Left lung (tissue), 10 donors: ENCODE measurements around the gene CMTM4. TPM values are rescaled to one million over a fixed set of nuclear protein-coding genes. Genes with fewer than 3 reads are reported as not detected.

Experiments
- ATAC-seq: fragments of 200-7000 bp; cut with Tn5 transposase; one replicate; pipeline ENCODE4 v1.9.1; 2020; ENCODE audit warnings: moderate library complexity
- DNase-seq, 4 donors: peaks; one replicate each; pipeline ENCODE4 v3.0.0-alpha.2; 2013 to 2020
- H3K27ac ChIP-seq, 2 donors: fragments of 200-600 bp; sonication (generic) in 1 of 2; one replicate each; pipeline versions ENCODE4 v1.5.0 to v1.8.0; 2020 to 2021
- H3K27me3 ChIP-seq, 2 donors: fragments of 200-600 bp; sonication (generic) in 1 of 2; one replicate each; pipeline versions ENCODE4 v1.5.0 to v1.8.0; 2020 to 2021
- H3K36me3 ChIP-seq, 2 donors: fragments of 200-600 bp; sonication (generic) in 1 of 2; one replicate each; pipeline versions ENCODE4 v1.5.0 to v1.8.0; 2020 to 2021
- H3K4me1 ChIP-seq, 2 donors: fragments of 200-600 bp; one replicate each; pipeline ENCODE4 v1.8.0; 2021
- H3K4me3 ChIP-seq, 2 donors: fragments of 200-600 bp; sonication (generic) in 1 of 2; one replicate each; pipeline versions ENCODE4 v1.5.0 to v1.8.0; 2020 to 2021; ENCODE audit warnings: mild to moderate bottlenecking in 1 of 2
- H3K9me3 ChIP-seq, 2 donors: fragments of 200-600 bp; sonication (generic) in 1 of 2; one replicate each; pipeline versions ENCODE4 v1.5.0 to v1.8.0; 2020 to 2021
- CTCF ChIP-seq, 2 donors: fragments of 200-600 bp; sonication (generic) in 1 of 2; IDR thresholded peaks; one replicate each; pipeline versions ENCODE4 v1.5.0 to v1.8.0; 2021; ENCODE audit warnings: antibody characterized with exemption in 2 of 2
- intact Hi-C, 2 donors: fragments of 100-400 bp; cut with DNase I; formaldehyde crosslinking; loops; one replicate each; pipeline versions ENCODE4 v1.11.2 to v1.14.2; 2022
- polyA plus RNA-seq, 6 donors: library from polyadenylated mRNA; unstranded; fragments of 120-200 nt; gene quantifications; one replicate each; pipeline ENCODE4 v1.2.1, GENCODE V29; 2013; ENCODE audit not compliant: insufficient read length in 6 of 6
- total RNA-seq, 2 donors: library from RNA; stranded (reverse); fragmentation: NEBNext Ultra II Directional; extraction: Animal tissue kit (Norgen Biotek cat#: 25700); gene quantifications; one replicate each; pipeline ENCODE4 v1.2.1, GENCODE V29; 2021
- donor health status: DM: no; HTN: yes; CAD: no.
- donor health status: DM: no; HTN: no; CAD: no.

The CMTM4 gene
- total and polyA plus RNA-seq, 8 donors = 25.2 to 72.3 (median 34.6) TPM

DNA sequence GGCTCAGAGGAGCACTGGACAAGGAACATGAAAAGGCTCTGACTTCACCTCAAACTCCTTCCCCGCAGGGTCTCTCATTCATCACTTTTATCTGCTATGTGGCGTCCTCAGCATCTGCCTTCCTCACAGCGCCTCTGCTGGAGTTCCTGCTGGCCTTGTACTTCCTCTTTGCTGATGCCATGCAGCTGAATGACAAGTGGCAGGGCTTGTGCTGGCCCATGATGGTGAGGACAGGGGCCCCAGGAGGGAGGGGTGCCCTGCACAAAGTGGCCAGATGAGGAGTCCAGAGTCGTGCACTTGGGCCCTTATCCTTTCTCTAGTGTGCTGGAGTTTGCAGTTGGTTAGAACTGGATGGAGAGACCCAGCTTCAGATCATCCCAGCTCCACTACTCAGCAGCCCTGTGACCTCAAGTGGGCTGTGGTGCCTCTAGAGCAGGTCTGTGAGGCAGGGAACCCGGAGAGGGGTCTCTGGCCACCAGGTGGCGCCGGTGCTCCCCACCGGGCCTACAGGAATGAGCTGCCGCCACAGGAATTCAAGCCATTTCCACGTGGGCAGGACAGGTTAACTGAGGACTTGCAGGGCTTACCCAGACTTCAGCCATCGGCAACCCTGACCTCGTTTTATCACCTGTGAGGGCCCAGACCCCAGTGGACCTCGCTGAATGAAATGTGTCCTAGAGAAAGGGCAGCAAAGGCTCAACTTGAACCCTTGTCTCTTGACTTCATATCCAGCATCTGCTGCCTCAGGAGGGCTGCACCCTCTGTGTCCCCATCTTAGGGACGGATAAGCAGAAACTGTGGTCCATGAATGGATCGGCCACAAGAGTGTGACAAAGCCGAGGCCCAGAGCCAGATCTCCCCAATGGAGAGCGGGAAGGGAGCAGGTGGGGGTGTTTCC is 88.1 kb downstream of the CMTM4 start:
- H3K36me3 ChIP-seq = peaks cover 0 to 51% of the 10 kb centered on the region in 2 donors
- peak overlapping the region in 1 of 2 donors; percentile 15 for H3K27ac ChIP-seq
- intact Hi-C loops = loop anchor here in 1 of 2 donors (10.0 kb wide), 1 partner anchor 124 kb away; no protein-coding TSS in a partner anchor

GRCh38 chr16:66605979-66606751 is 90.4 kb downstream of the CMTM4 start:
- H3K4me3 ChIP-seq = peak overlapping the region; percentile 87 to 88
- peaks cover 0 to 28% of the 10 kb centered on the region in 2 donors for H3K36me3 ChIP-seq
- peaks cover 9 to 46% of the 10 kb centered on the region in 2 donors for H3K4me1 ChIP-seq
- no peak for ATAC-seq
- TF ChIP-seq CTCF (IDR thresholded peaks at IDR 0.05) = no peak
- intact Hi-C loops = loop anchor here in 1 of 2 donors (10.0 kb wide), 1 partner anchor 121 kb away; no protein-coding TSS in a partner anchor
- H3K27me3 ChIP-seq = peaks cover 0 to 14% of the 10 kb centered on the region in 2 donors
- no peak for DNase-seq
- H3K27ac ChIP-seq = peak overlapping the region; percentile 93
- H3K9me3 ChIP-seq = peaks cover 0 to 2% of the 10 kb centered on the region in 2 donors

More for the DNA sequence above, 88.1 kb downstream of the CMTM4 start:
- peaks cover 9 to 44% of the 10 kb centered on the region in 2 donors for H3K4me1 ChIP-seq
- peak; percentile 74 to 96 (median 88) for DNase-seq
- TF ChIP-seq CTCF (IDR thresholded peaks at IDR 0.05) = peak; percentile 88 to 93
- no peak overlapping the region for H3K4me3 ChIP-seq
- H3K27me3 ChIP-seq = peaks cover 0 to 13% of the 10 kb centered on the region in 2 donors
- peak; percentile 75 for ATAC-seq
- no peaks in the 10 kb centered on the region for H3K9me3 ChIP-seq

GRCh38 chr16:66605177-66605978 is 91.2 kb downstream of the CMTM4 start:
- peaks cover 0 to 2% of the 10 kb centered on the region in 2 donors for H3K9me3 ChIP-seq
- intact Hi-C loops = loop anchor here in 1 of 2 donors (10.0 kb wide), 1 partner anchor 121 kb away; no protein-coding TSS in a partner anchor

More at GRCh38 chr16:66605177-66605978, 91.2 kb downstream of the CMTM4 start:
- ATAC-seq (peak; percentile 42), DNase-seq (peak; percentile 30 to 92 (median 61))
- Histone ChIP-seq H3K4me3 (peak overlapping the region; percentile 87 to 88), H3K27me3 (peaks cover 0 to 14% of the 10 kb centered on the region in 2 donors), H3K36me3 (peaks cover 0 to 20% of the 10 kb centered on the region in 2 donors), H3K4me1 (peaks cover 9 to 46% of the 10 kb centered on the region in 2 donors), H3K27ac (peak overlapping the region; percentile 93)
- no peak for TF ChIP-seq CTCF (IDR thresholded peaks at IDR 0.05)
